Measurements from ENCODE around the gene TICAM2. TPM values are rescaled to one million over a fixed set of nuclear protein-coding genes. Genes with fewer than 3 reads are reported as not detected.

TICAM2 gene
- total and polyA plus RNA-seq, 2 of the 8 experiments (the other 6 are each of a cell fraction or from before 2014, with no cell fraction given) = 0.02 TPM; not detected in 1

DNA sequence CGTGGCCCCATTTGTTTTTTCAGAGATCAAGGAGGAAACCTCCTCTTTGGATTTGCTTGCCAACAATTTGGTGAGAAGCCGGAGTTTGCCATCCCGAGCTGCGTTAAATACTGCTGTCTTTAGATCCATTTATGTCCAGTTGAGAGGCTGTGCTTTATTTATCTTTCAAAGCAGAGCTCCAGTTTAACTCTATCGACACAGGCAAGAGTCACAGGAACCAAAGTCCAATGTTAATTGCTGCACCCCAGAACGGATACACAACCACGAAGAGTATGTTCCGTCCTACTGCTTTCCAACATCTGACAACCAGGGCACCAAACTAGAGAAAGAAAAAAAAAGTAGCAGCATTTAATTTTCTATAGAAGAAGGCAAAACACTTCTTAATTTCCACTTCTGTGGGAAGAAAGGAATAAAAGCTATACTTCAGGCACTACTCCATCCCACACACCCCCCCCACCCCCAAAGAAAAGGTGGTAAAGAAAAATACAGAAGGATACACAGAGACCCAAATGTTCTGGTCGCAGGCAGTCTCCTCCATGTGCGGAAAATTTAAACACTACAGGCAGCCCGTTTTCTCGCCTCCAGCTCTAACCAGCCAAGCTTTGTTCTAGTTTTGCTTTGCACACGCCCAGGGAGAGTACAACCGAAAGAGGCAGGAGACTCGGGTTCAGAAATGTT lies 58.8 kb downstream of the TICAM2 start:
- DNase-seq (ENCODE audit: low read depth in 1 of 2, low spot score in 2 of 2) = no peak
- Histone ChIP-seq H3K56ac (replicated peaks; ENCODE audit: insufficient read length, low read depth, low read length) (no peak overlapping the region), H3K4ac (replicated peaks; ENCODE audit: insufficient read length, low read depth, low read length) (no peak overlapping the region)
- TF ChIP-seq TBP (IDR thresholded peaks at IDR 0.05; ENCODE audit: low read depth, low read length) (no peak), HDAC2 (IDR thresholded peaks at IDR 0.05; ENCODE audit: borderline replicate concordance in 1 of 2, low read depth in 2 of 2, low read length in 2 of 2) (no peak), BACH1 (IDR thresholded peaks at IDR 0.05; ENCODE audit: low read length) (no peak)

More for the DNA sequence above, 58.8 kb downstream of the TICAM2 start:
- peaks cover 0 to 7% (median 2%) of the 10 kb centered on the region in 4 experiments; a peak in 5 of 7 replicates for H3K4me1 ChIP-seq (replicated peaks in 1 of 4; ENCODE audit: control insufficient read depth in 3 of 4, insufficient read depth in 4 of 4, low read length in 3 of 4)
- H3K36me3 ChIP-seq (ENCODE audit: control insufficient read depth in 2 of 4, insufficient read depth in 4 of 4, low read length in 3 of 4) = peaks cover 0 to 28% (median 2%) of the 10 kb centered on the region in 4 experiments; a peak in 3 of 8 replicates
- no peak overlapping the region for H3K14ac ChIP-seq (ENCODE audit: insufficient read length)
- H3K23me2 ChIP-seq (ENCODE audit: low read depth, low read length) = peaks cover 6% of the 10 kb centered on the region
- H2BK12ac ChIP-seq (ENCODE audit: low read depth, low read length) = no peak overlapping the region
- ChIA-PET POLR2A (ENCODE audit: partially characterized antibody) (interaction anchor here (0.6 to 3.2 kb wide), 21 partner anchors 12 to 375 kb away, joined by 3 to 18 read pairs (median 4); partner anchors contain the start of genes AP3S1, ATG12 and CCDC112), CTCF (ENCODE audit: partially characterized antibody) (interaction anchor here (0.8 to 1.6 kb wide), 4 partner anchors 19 to 306 kb away, joined by 3 to 8 read pairs (median 3); no protein-coding TSS in a partner anchor)
- no peak overlapping the region for H4K5ac ChIP-seq (ENCODE audit: insufficient read length, low read depth, low read length)
- H4K91ac ChIP-seq (replicated peaks; ENCODE audit: insufficient read length, low read length) = no peak overlapping the region
- no peak overlapping the region for H4K8ac ChIP-seq (ENCODE audit: extremely low read depth, insufficient read depth, low read length)
- H3K4me2 ChIP-seq (ENCODE audit: insufficient read depth in 1 of 2, low read depth in 2 of 2, low read length in 2 of 2) = peak overlapping the region; percentile 89 to 97
- peaks cover 8 to 20% of the 10 kb centered on the region in 2 experiments for H4K20me1 ChIP-seq (replicated peaks in 1 of 2; ENCODE audit: control insufficient read depth in 1 of 2, insufficient read depth in 2 of 2, low read length in 2 of 2)
- 23% methylated on average over 15 of the region's 15 CpGs; no CpG with 5 or more reads in 1 of the 2 experiments for WGBS, 2 experiments (ENCODE audit: extremely low coverage in 1 of 2, insufficient coverage in 1 of 2, insufficient read length in 1 of 2, insufficient replicate concordance in 2 of 2, low coverage in 1 of 2, low lambda C conversion rate in 2 of 2, missing lambda C conversion rate in 1 of 2)
- H3K9ac ChIP-seq (replicated peaks in 1 of 4; ENCODE audit: extremely low read depth in 1 of 4, low read depth in 3 of 4, low read length in 3 of 4) = peak overlapping the region; percentile 89 to 98 (median 96)
- peaks cover 2% of the 10 kb centered on the region; the same call in 1 of the 2 replicates for H3K79me1 ChIP-seq (ENCODE audit: low read depth, low read length)
- no peak overlapping the region for H2BK120ac ChIP-seq (replicated peaks; ENCODE audit: low read depth, low read length)
- H3K4me3 ChIP-seq (ENCODE audit: extremely low read depth in 1 of 4, insufficient read depth in 2 of 4, low read depth in 3 of 4, low read length in 4 of 4) = peak overlapping the region; percentile 81 to 97 (median 90)
- H3K79me2 ChIP-seq (ENCODE audit: control insufficient read depth in 1 of 2, insufficient read depth in 2 of 2, low read length in 2 of 2) = peaks cover 11 to 56% of the 10 kb centered on the region in 2 experiments
- FAIRE-seq = no peak
- peak overlapping the region; percentile 91 for H3K27ac ChIP-seq (ENCODE audit: low read depth, low read length)
- H3K23ac ChIP-seq (ENCODE audit: insufficient read length) = no peak overlapping the region
- no peak overlapping the region for H2BK15ac ChIP-seq (ENCODE audit: low read length)
- no peak overlapping the region for H2AFZ ChIP-seq (ENCODE audit: low read length)
- no peak overlapping the region for H2BK20ac ChIP-seq (ENCODE audit: low read length)
- peaks cover 9 to 15% of the 10 kb centered on the region in 2 experiments for H3K9me3 ChIP-seq (ENCODE audit: insufficient read depth in 2 of 2, low read depth in 1 of 2, low read length in 1 of 2)
- H3K27me3 ChIP-seq (replicated peaks in 1 of 4; ENCODE audit: control insufficient read depth in 3 of 4, extremely low read depth in 1 of 4, insufficient read depth in 3 of 4, low read length in 3 of 4) = no peaks in the 10 kb centered on the region
- H2AK5ac ChIP-seq (ENCODE audit: low read depth, low read length) = no peak overlapping the region
- peak overlapping the region; percentile 76; the same call in 1 of the 2 replicates for H2BK5ac ChIP-seq (ENCODE audit: low read depth, low read length)
- H3K18ac ChIP-seq (ENCODE audit: extremely low read depth, low read length) = no peak overlapping the region; the same call in 1 of the 2 replicates

Data from H1 (cell line).